GM18867 (cell line): ENCODE data around the gene SART1.
A peak's percentile ranks its signal among the peaks of the same experiment; 100 is the strongest.
"Not testable (repeated sequence)": the region's sequence is repeated elsewhere in the genome, so short reads cannot be mapped to it uniquely, and the experiment has no call there.

ENCODE experiments used
- ATAC-seq: cut with Tn5 transposase; IDR thresholded peaks from one replicate; pipeline ENCODE4 v1.9.1; 2021; ENCODE audit warnings: mild to moderate bottlenecking, moderate library complexity; ENCODE audit not compliant: unreplicated experiment

Gene SART1

GRCh38 chr11:65988791-65989592 is 27.5 kb downstream of the SART1 start:
- ATAC-seq, result peak; percentile 93

- ATAC-seq, result no peak
Observed at GRCh38 chr11:65992056-65992455, 30.5 kb downstream of the SART1 start.

- ATAC-seq, result no peak
Observed at GRCh38 chr11:65997286-65997685, 35.8 kb downstream of the SART1 start.

- peak; percentile 66 for ATAC-seq
Observed at GRCh38 chr11:66001942-66002647, 40.6 kb downstream of the SART1 start, which contains the start of the genes BANF1 and EIF1AD. BANF1 (plus strand) TSS chr11:66002503; CDS start chr11:66003251, 748 bp downstream. EIF1AD (minus strand) TSS chr11:66002157; CDS start chr11:66000389, 1,768 bp downstream.

- peak; percentile 55 for ATAC-seq
Observed at GRCh38 chr11:66002648-66003225, 41.2 kb downstream of the SART1 start.

GRCh38 chr11:66003291-66003690 is 41.8 kb downstream of the SART1 start:
- ATAC-seq, result no peak

- ATAC-seq, result no peak
Observed at GRCh38 chr11:66004186-66004585, 42.7 kb downstream of the SART1 start.

- no peak for ATAC-seq
Observed at GRCh38 chr11:66006134-66006890, 44.8 kb downstream of the SART1 start.

- ATAC-seq, result no peak
Observed at GRCh38 chr11:66006891-66007176, 45.3 kb downstream of the SART1 start.

- ATAC-seq, result no peak
Observed at GRCh38 chr11:66007201-66007634, 45.7 kb downstream of the SART1 start.

GRCh38 chr11:66008095-66008467 is 46.5 kb downstream of the SART1 start:
- ATAC-seq, result no peak

GRCh38 chr11:66008468-66009101 is 47.1 kb downstream of the SART1 start:
- ATAC-seq, result no peak

GRCh38 chr11:66010036-66010435 is 48.5 kb downstream of the SART1 start:
- ATAC-seq, result not testable (repeated sequence)

GRCh38 chr11:66011239-66011784 is 49.8 kb downstream of the SART1 start:
- ATAC-seq, result no peak

GRCh38 chr11:66011785-66012303 is 50.3 kb downstream of the SART1 start, which contains the start of gene CST6:
CST6 (plus strand) TSS chr11:66012008; CDS start chr11:66012045, 37 bp downstream.
- ATAC-seq, result no peak

GRCh38 chr11:66012371-66012945 is 50.9 kb downstream of the SART1 start:
- ATAC-seq, result no peak

- no peak for ATAC-seq
Observed at GRCh38 chr11:66012946-66013761, 51.6 kb downstream of the SART1 start.

GRCh38 chr11:66013762-66014100 is 52.2 kb downstream of the SART1 start:
- ATAC-seq, result no peak
